ENCODE results near the gene ATXN1.
"Not testable (repeated sequence)": the region's sequence is repeated elsewhere in the genome, so short reads cannot be mapped to it uniquely, and the experiment has no call there.

The ATXN1 gene

GRCh38 chr6:16273256-16273655, 488.0 kb downstream of the ATXN1 start:
- Histone ChIP-seq H3K4me3 (ENCODE audit: low read depth in 1 of 2, low read length in 2 of 2) (no peak overlapping the region), H3K9ac (ENCODE audit: low read depth in 1 of 2, low read length in 2 of 2) (no peak overlapping the region), H3K4me1 (ENCODE audit: control insufficient read depth in 1 of 2, insufficient read depth in 2 of 2, low read length in 2 of 2) (peaks cover 9 to 15% of the 10 kb centered on the region in 2 donors), H3K27me3 (ENCODE audit: control insufficient read depth in 1 of 2, insufficient read depth in 2 of 2, low read length in 2 of 2) (no peaks in the 10 kb centered on the region), H3K9me3 (ENCODE audit: control insufficient read depth in 1 of 2, low read length in 2 of 2) (no peaks in the 10 kb centered on the region), H3K36me3 (ENCODE audit: control insufficient read depth in 1 of 2, insufficient read depth in 2 of 2, low read length in 2 of 2) (no peaks in the 10 kb centered on the region), H3K27ac (ENCODE audit: low read depth, low read length) (no peak overlapping the region)

- peaks cover 0 to 5% of the 10 kb centered on the region in 2 donors for H3K4me1 ChIP-seq (ENCODE audit: control insufficient read depth in 1 of 2, insufficient read depth in 2 of 2, low read length in 2 of 2)
- no peak overlapping the region for H3K4me3 ChIP-seq (ENCODE audit: low read depth in 1 of 2, low read length in 2 of 2)
- H3K36me3 ChIP-seq (ENCODE audit: control insufficient read depth in 1 of 2, insufficient read depth in 2 of 2, low read length in 2 of 2): no peaks in the 10 kb centered on the region
- H3K27ac ChIP-seq (ENCODE audit: low read depth, low read length): no peak overlapping the region
- no peaks in the 10 kb centered on the region for H3K27me3 ChIP-seq (ENCODE audit: control insufficient read depth in 1 of 2, insufficient read depth in 2 of 2, low read length in 2 of 2)
- H3K9me3 ChIP-seq (ENCODE audit: control insufficient read depth in 1 of 2, low read length in 2 of 2): no peaks in the 10 kb centered on the region
- no peak overlapping the region for H3K9ac ChIP-seq (ENCODE audit: low read depth in 1 of 2, low read length in 2 of 2)
Measured at GRCh38 chr6:16272201-16272600, 489.1 kb downstream of the ATXN1 start.

GRCh38 chr6:16271428-16271827, 489.8 kb downstream of the ATXN1 start:
- no peak overlapping the region for H3K9ac ChIP-seq (ENCODE audit: low read depth in 1 of 2, low read length in 2 of 2)

GRCh38 chr6:16270178-16270794, 491.0 kb downstream of the ATXN1 start:
- Histone ChIP-seq H3K9ac (ENCODE audit: low read depth in 1 of 2, low read length in 2 of 2) (no peak overlapping the region), H3K27me3 (ENCODE audit: control insufficient read depth in 1 of 2, insufficient read depth in 2 of 2, low read length in 2 of 2) (no peaks in the 10 kb centered on the region), H3K4me3 (ENCODE audit: low read depth in 1 of 2, low read length in 2 of 2) (no peak overlapping the region), H3K36me3 (ENCODE audit: control insufficient read depth in 1 of 2, insufficient read depth in 2 of 2, low read length in 2 of 2) (no peaks in the 10 kb centered on the region), H3K27ac (ENCODE audit: low read depth, low read length) (no peak overlapping the region), H3K4me1 (ENCODE audit: control insufficient read depth in 1 of 2, insufficient read depth in 2 of 2, low read length in 2 of 2) (no peaks in the 10 kb centered on the region), H3K9me3 (ENCODE audit: control insufficient read depth in 1 of 2, low read length in 2 of 2) (no peaks in the 10 kb centered on the region)

More at GRCh38 chr6:16271428-16271827, 489.8 kb downstream of the ATXN1 start:
- H3K4me1 ChIP-seq (ENCODE audit: control insufficient read depth in 1 of 2, insufficient read depth in 2 of 2, low read length in 2 of 2): no peaks in the 10 kb centered on the region
- no peaks in the 10 kb centered on the region for H3K27me3 ChIP-seq (ENCODE audit: control insufficient read depth in 1 of 2, insufficient read depth in 2 of 2, low read length in 2 of 2)
- H3K9me3 ChIP-seq (ENCODE audit: control insufficient read depth in 1 of 2, low read length in 2 of 2): no peaks in the 10 kb centered on the region
- no peaks in the 10 kb centered on the region for H3K36me3 ChIP-seq (ENCODE audit: control insufficient read depth in 1 of 2, insufficient read depth in 2 of 2, low read length in 2 of 2)
- no peak overlapping the region for H3K4me3 ChIP-seq (ENCODE audit: low read depth in 1 of 2, low read length in 2 of 2)
- H3K27ac ChIP-seq (ENCODE audit: low read depth, low read length): no peak overlapping the region

- H3K9me3 ChIP-seq (ENCODE audit: control insufficient read depth in 1 of 2, low read length in 2 of 2); H3K4me1 ChIP-seq (ENCODE audit: control insufficient read depth in 1 of 2, insufficient read depth in 2 of 2, low read length in 2 of 2); H3K9ac ChIP-seq (ENCODE audit: low read depth in 1 of 2, low read length in 2 of 2); H3K36me3 ChIP-seq (ENCODE audit: control insufficient read depth in 1 of 2, insufficient read depth in 2 of 2, low read length in 2 of 2); H3K27me3 ChIP-seq (ENCODE audit: control insufficient read depth in 1 of 2, insufficient read depth in 2 of 2, low read length in 2 of 2); H3K27ac ChIP-seq (ENCODE audit: low read depth, low read length); H3K4me3 ChIP-seq (ENCODE audit: low read depth in 1 of 2, low read length in 2 of 2): not testable (repeated sequence)
Measured at GRCh38 chr6:16269442-16270070, 491.7 kb downstream of the ATXN1 start.

- H3K4me3 ChIP-seq (ENCODE audit: low read depth in 1 of 2, low read length in 2 of 2): no peak overlapping the region
- H3K9ac ChIP-seq (ENCODE audit: low read depth in 1 of 2, low read length in 2 of 2): no peak overlapping the region
- no peak overlapping the region for H3K27ac ChIP-seq (ENCODE audit: low read depth, low read length)
- no peaks in the 10 kb centered on the region for H3K27me3 ChIP-seq (ENCODE audit: control insufficient read depth in 1 of 2, insufficient read depth in 2 of 2, low read length in 2 of 2)
- H3K9me3 ChIP-seq (ENCODE audit: control insufficient read depth in 1 of 2, low read length in 2 of 2): no peaks in the 10 kb centered on the region
- H3K4me1 ChIP-seq (ENCODE audit: control insufficient read depth in 1 of 2, insufficient read depth in 2 of 2, low read length in 2 of 2): no peaks in the 10 kb centered on the region
- no peaks in the 10 kb centered on the region for H3K36me3 ChIP-seq (ENCODE audit: control insufficient read depth in 1 of 2, insufficient read depth in 2 of 2, low read length in 2 of 2)
Measured at GRCh38 chr6:16267428-16268263, 493.6 kb downstream of the ATXN1 start.

- no peak overlapping the region for H3K27ac ChIP-seq (ENCODE audit: low read depth, low read length)
- no peaks in the 10 kb centered on the region for H3K36me3 ChIP-seq (ENCODE audit: control insufficient read depth in 1 of 2, insufficient read depth in 2 of 2, low read length in 2 of 2)
- H3K9me3 ChIP-seq (ENCODE audit: control insufficient read depth in 1 of 2, low read length in 2 of 2): no peaks in the 10 kb centered on the region
- H3K9ac ChIP-seq (ENCODE audit: low read depth in 1 of 2, low read length in 2 of 2): no peak overlapping the region
- no peak overlapping the region for H3K4me3 ChIP-seq (ENCODE audit: low read depth in 1 of 2, low read length in 2 of 2)
- H3K4me1 ChIP-seq (ENCODE audit: control insufficient read depth in 1 of 2, insufficient read depth in 2 of 2, low read length in 2 of 2): no peaks in the 10 kb centered on the region
- no peaks in the 10 kb centered on the region for H3K27me3 ChIP-seq (ENCODE audit: control insufficient read depth in 1 of 2, insufficient read depth in 2 of 2, low read length in 2 of 2)
Measured at GRCh38 chr6:16265351-16266341, 495.6 kb downstream of the ATXN1 start.

- H3K4me3 ChIP-seq (ENCODE audit: low read depth in 1 of 2, low read length in 2 of 2): no peak overlapping the region
- no peak overlapping the region for H3K27ac ChIP-seq (ENCODE audit: low read depth, low read length)
- H3K4me1 ChIP-seq (ENCODE audit: control insufficient read depth in 1 of 2, insufficient read depth in 2 of 2, low read length in 2 of 2): no peaks in the 10 kb centered on the region
- H3K9me3 ChIP-seq (ENCODE audit: control insufficient read depth in 1 of 2, low read length in 2 of 2): no peaks in the 10 kb centered on the region
- H3K9ac ChIP-seq (ENCODE audit: low read depth in 1 of 2, low read length in 2 of 2): no peak overlapping the region
- H3K27me3 ChIP-seq (ENCODE audit: control insufficient read depth in 1 of 2, insufficient read depth in 2 of 2, low read length in 2 of 2): no peaks in the 10 kb centered on the region
- no peaks in the 10 kb centered on the region for H3K36me3 ChIP-seq (ENCODE audit: control insufficient read depth in 1 of 2, insufficient read depth in 2 of 2, low read length in 2 of 2)
Measured at GRCh38 chr6:16264785-16265184, 496.5 kb downstream of the ATXN1 start.

GRCh38 chr6:16263464-16264099, 497.7 kb downstream of the ATXN1 start:
- not testable (repeated sequence) for H3K36me3 ChIP-seq (ENCODE audit: control insufficient read depth in 1 of 2, insufficient read depth in 2 of 2, low read length in 2 of 2); H3K4me1 ChIP-seq (ENCODE audit: control insufficient read depth in 1 of 2, insufficient read depth in 2 of 2, low read length in 2 of 2); H3K27ac ChIP-seq (ENCODE audit: low read depth, low read length); H3K9ac ChIP-seq (ENCODE audit: low read depth in 1 of 2, low read length in 2 of 2); H3K27me3 ChIP-seq (ENCODE audit: control insufficient read depth in 1 of 2, insufficient read depth in 2 of 2, low read length in 2 of 2); H3K9me3 ChIP-seq (ENCODE audit: control insufficient read depth in 1 of 2, low read length in 2 of 2); H3K4me3 ChIP-seq (ENCODE audit: low read depth in 1 of 2, low read length in 2 of 2)

Measured in duodenal mucosa (tissue), 2 donors.